SU-DHL-6 (cell line): ENCODE measurements around the gene GPR6.

ENCODE experiments used
- EZH2phosphoT487 ChIP-seq: fragments of 200-600 bp; sonication (generic), shearing (Covaris generic); conservative IDR thresholded peaks from 2 replicates; pipeline ENCODE4 v1.6.1; 2018; ENCODE audit warnings: mild to moderate bottlenecking, antibody characterized with exemption, low read length, moderate library complexity, mixed read lengths
- TF ChIP-seq, protein P1 (sequence below): fragments of 200-600 bp; sonication (generic); IDR thresholded peaks from one replicate; pipeline ENCODE4 v1.5.1; 2017; ENCODE audit warnings: antibody characterized with exemption, mild to moderate bottlenecking, low read length, moderate library complexity; ENCODE audit not compliant: insufficient read depth, poor library complexity, severe bottlenecking

DNA sequence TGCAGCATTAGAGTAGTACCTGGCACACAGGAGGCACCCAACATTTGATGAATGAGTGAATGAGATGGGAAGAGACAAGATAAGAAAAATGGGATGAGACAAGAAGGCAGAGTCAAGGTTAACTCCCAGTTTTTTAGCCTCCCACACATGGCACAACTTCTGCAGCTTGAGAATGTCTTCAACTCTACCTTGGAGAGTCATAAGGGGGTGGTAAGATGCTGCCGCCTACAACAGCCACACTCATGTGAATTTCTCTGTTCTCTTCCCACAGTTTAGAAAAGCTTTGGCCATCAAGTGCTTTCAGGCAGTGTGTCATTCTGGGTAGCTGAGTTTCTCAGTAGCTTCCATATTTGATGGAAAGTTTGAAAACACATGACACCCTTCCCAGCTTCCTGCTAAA, 19.5 kb upstream of the GPR6 start:
- TF ChIP-seq, protein P1, sequence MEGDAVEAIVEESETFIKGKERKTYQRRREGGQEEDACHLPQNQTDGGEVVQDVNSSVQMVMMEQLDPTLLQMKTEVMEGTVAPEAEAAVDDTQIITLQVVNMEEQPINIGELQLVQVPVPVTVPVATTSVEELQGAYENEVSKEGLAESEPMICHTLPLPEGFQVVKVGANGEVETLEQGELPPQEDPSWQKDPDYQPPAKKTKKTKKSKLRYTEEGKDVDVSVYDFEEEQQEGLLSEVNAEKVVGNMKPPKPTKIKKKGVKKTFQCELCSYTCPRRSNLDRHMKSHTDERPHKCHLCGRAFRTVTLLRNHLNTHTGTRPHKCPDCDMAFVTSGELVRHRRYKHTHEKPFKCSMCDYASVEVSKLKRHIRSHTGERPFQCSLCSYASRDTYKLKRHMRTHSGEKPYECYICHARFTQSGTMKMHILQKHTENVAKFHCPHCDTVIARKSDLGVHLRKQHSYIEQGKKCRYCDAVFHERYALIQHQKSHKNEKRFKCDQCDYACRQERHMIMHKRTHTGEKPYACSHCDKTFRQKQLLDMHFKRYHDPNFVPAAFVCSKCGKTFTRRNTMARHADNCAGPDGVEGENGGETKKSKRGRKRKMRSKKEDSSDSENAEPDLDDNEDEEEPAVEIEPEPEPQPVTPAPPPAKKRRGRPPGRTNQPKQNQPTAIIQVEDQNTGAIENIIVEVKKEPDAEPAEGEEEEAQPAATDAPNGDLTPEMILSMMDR: no peak
- TF ChIP-seq EZH2phosphoT487: no peak
